Tibial artery (tissue), 4 donors: ENCODE measurements around the gene BAHCC1.
A peak's percentile ranks its signal among the peaks of the same experiment; 100 is the strongest.
"Not testable (repeated sequence)": the region's sequence is repeated elsewhere in the genome, so short reads cannot be mapped to it uniquely, and the experiment has no call there.

Experiments
- DNase-seq, 2 donors: peaks; one replicate each; pipeline ENCODE4 v3.0.0-alpha.2; 2019
- H3K27ac ChIP-seq, 2 donors: fragments of 200-600 bp; sonication (generic) in 1 of 2; 1 replicate in 1 of 2; 2 replicates in 1 of 2; pipeline ENCODE4 v1.5.1; 2018 to 2019; ENCODE audit warnings: mild to moderate bottlenecking in 1 of 2
- H3K27me3 ChIP-seq, 2 donors: fragments of 200-600 bp; sonication (generic) in 1 of 2; one replicate each; pipeline versions ENCODE4 v1.5.1 to v1.6.0; 2016 to 2019
- H3K36me3 ChIP-seq, 3 donors: fragments of 200-600 bp; sonication (generic) in 2 of 3; one replicate each; pipeline ENCODE4 v1.5.1; 2016 to 2019; ENCODE audit warnings: mild to moderate bottlenecking in 2 of 3
- H3K4me1 ChIP-seq, 4 donors: fragments of 200-600 bp; sonication (generic) in 2 of 4; 1 replicate in 3 of 4; 2 replicates in 1 of 4; pipeline ENCODE4 v1.5.1; 2016 to 2019
- H3K4me3 ChIP-seq, 2 donors: fragments of 200-600 bp; sonication (generic) in 1 of 2; 1 replicate in 1 of 2; 2 replicates in 1 of 2; pipeline ENCODE4 v1.5.1; 2018 to 2019; ENCODE audit warnings: mild to moderate bottlenecking in 2 of 2
- H3K9me3 ChIP-seq, 3 donors: fragments of 200-600 bp; sonication (generic) in 1 of 3; one replicate each; pipeline ENCODE4 v1.5.1; 2016 to 2019
- CTCF ChIP-seq, 2 experiments: fragments of 200-600 bp in 1 of 2; fragments of 450-650 bp in 1 of 2; IDR thresholded peaks; one replicate each; pipeline ENCODE4 v1.5.1; 2017 to 2019; ENCODE audit warnings: antibody characterized with exemption in 2 of 2, mild to moderate bottlenecking in 1 of 2, moderate library complexity in 1 of 2
- intact Hi-C: fragments of 100-400 bp; cut with DNase I; formaldehyde crosslinking; loops from one replicate; pipeline ENCODE4 v1.15.0; 2023; ENCODE audit warnings: low total_unique reads

The BAHCC1 gene

GRCh38 chr17:81349397-81350319 lies 45.6 kb upstream of the BAHCC1 start:
- Histone ChIP-seq H3K4me3 (no peak overlapping the region), H3K36me3 (no peaks in the 10 kb centered on the region), H3K27me3 (no peaks in the 10 kb centered on the region), H3K27ac (no peak overlapping the region), H3K4me1 (peaks cover 0 to 12% (median 8%) of the 10 kb centered on the region in 4 donors), H3K9me3 (no peaks in the 10 kb centered on the region)
- DNase-seq: no peak
- intact Hi-C loops: no loop called here
- no peak for TF ChIP-seq CTCF (IDR thresholded peaks at IDR 0.05)

GRCh38 chr17:81350320-81350890 lies 44.9 kb upstream of the BAHCC1 start:
- intact Hi-C loops: no loop called here
- no peak for TF ChIP-seq CTCF (IDR thresholded peaks at IDR 0.05)
- DNase-seq: peak in 1 of 2 donors; percentile 21
- Histone ChIP-seq H3K36me3 (no peaks in the 10 kb centered on the region), H3K4me1 (peaks cover 0 to 7% (median 6%) of the 10 kb centered on the region in 4 donors), H3K27me3 (no peaks in the 10 kb centered on the region), H3K27ac (no peak overlapping the region), H3K4me3 (no peak overlapping the region), H3K9me3 (no peaks in the 10 kb centered on the region)

GRCh38 chr17:81351329-81352052 lies 43.8 kb upstream of the BAHCC1 start:
- not testable (repeated sequence) for DNase-seq

GRCh38 chr17:81352056-81352455 lies 43.2 kb upstream of the BAHCC1 start:
- H3K4me3 ChIP-seq, H3K9me3 ChIP-seq, H3K4me1 ChIP-seq, H3K27ac ChIP-seq, DNase-seq, H3K27me3 ChIP-seq, H3K36me3 ChIP-seq, intact Hi-C loops: not testable (repeated sequence)

More at GRCh38 chr17:81351329-81352052, 43.8 kb upstream of the BAHCC1 start:
- H3K27me3 ChIP-seq, H3K4me1 ChIP-seq, H3K36me3 ChIP-seq, H3K4me3 ChIP-seq, intact Hi-C loops, H3K9me3 ChIP-seq, H3K27ac ChIP-seq: not testable (repeated sequence)

GRCh38 chr17:81354252-81354953 lies 40.9 kb upstream of the BAHCC1 start:
- intact Hi-C loops: no loop called here
- no peak overlapping the region for H3K27ac ChIP-seq
- H3K4me3 ChIP-seq: no peak overlapping the region
- DNase-seq: no peak
- no peaks in the 10 kb centered on the region for H3K4me1 ChIP-seq
- H3K9me3 ChIP-seq: no peaks in the 10 kb centered on the region
- no peaks in the 10 kb centered on the region for H3K36me3 ChIP-seq
- peaks cover 0 to 4% of the 10 kb centered on the region in 2 donors for H3K27me3 ChIP-seq
- no peak for TF ChIP-seq CTCF (IDR thresholded peaks at IDR 0.05)

- intact Hi-C loops: no loop called here
- H3K4me1 ChIP-seq: no peaks in the 10 kb centered on the region
- DNase-seq: no peak
- H3K9me3 ChIP-seq: no peaks in the 10 kb centered on the region
- TF ChIP-seq CTCF (IDR thresholded peaks at IDR 0.05): no peak
- H3K27ac ChIP-seq: no peak overlapping the region
- no peak overlapping the region for H3K4me3 ChIP-seq
- H3K27me3 ChIP-seq: peaks cover 0 to 4% of the 10 kb centered on the region in 2 donors
- no peaks in the 10 kb centered on the region for H3K36me3 ChIP-seq
These were observed 40.3 kb upstream of the BAHCC1 start for GRCh38 chr17:81354954-81355347.
